Spleen (tissue), 11 donors: ENCODE results near the gene OPN1MW3. TPM values are rescaled to one million over a fixed set of nuclear protein-coding genes. Genes with fewer than 3 reads are reported as not detected.

ENCODE experiments used
- DNase-seq: peaks from one replicate; pipeline ENCODE4 v3.0.0-alpha.2; 2020
- H3K27ac ChIP-seq, 8 donors: fragments of 200-600 bp; sonication (generic) in 7 of 8; 1 replicate in 4 of 8; 2 replicates in 4 of 8; pipeline versions ENCODE4 v1.5.0 to v1.8.0; 2016 to 2021; ENCODE audit warnings: inconsistent platforms in 4 of 8, mild to moderate bottlenecking in 4 of 8, moderate library complexity in 1 of 8
- H3K27me3 ChIP-seq, 7 donors: fragments of 200-600 bp; sonication (generic) in 6 of 7; replicated peaks in 1 of 7; 1 replicate in 4 of 7; 2 replicates in 3 of 7; pipeline versions ENCODE4 v1.5.0 to v1.8.0; 2016 to 2021; ENCODE audit warnings: inconsistent platforms in 3 of 7, mild to moderate bottlenecking in 1 of 7
- H3K36me3 ChIP-seq, 6 donors: fragments of 200-600 bp; sonication (generic) in 5 of 6; 1 replicate in 4 of 6; 2 replicates in 2 of 6; pipeline versions ENCODE4 v1.5.0 to v1.8.0; 2016 to 2021; ENCODE audit warnings: inconsistent platforms in 2 of 6
- H3K4me1 ChIP-seq, 6 donors: fragments of 200-600 bp; sonication (generic) in 5 of 6; 1 replicate in 3 of 6; 2 replicates in 3 of 6; pipeline versions ENCODE4 v1.5.0 to v1.8.0; 2016 to 2021; ENCODE audit warnings: inconsistent platforms in 3 of 6
- H3K4me3 ChIP-seq, 8 donors: fragments of 200-600 bp; sonication (generic) in 7 of 8; 1 replicate in 4 of 8; 2 replicates in 4 of 8; pipeline versions ENCODE4 v1.5.0 to v1.8.0; 2016 to 2021; ENCODE audit warnings: inconsistent platforms in 4 of 8, mild to moderate bottlenecking in 4 of 8, moderate library complexity in 2 of 8
- H3K9me3 ChIP-seq, 8 donors: fragments of 200-600 bp; sonication (generic) in 7 of 8; 1 replicate in 4 of 8; 2 replicates in 4 of 8; pipeline versions ENCODE4 v1.5.0 to v1.8.0; 2016 to 2021; ENCODE audit warnings: inconsistent platforms in 4 of 8
- POLR2A ChIP-seq, 3 donors: fragments of 450-650 bp; IDR thresholded peaks; one replicate each; pipeline ENCODE4 v1.5.1; 2017; ENCODE audit warnings: antibody characterized with exemption in 3 of 3, mild to moderate bottlenecking in 1 of 3
- POLR2AphosphoS5 ChIP-seq, 3 donors: sonication (generic); formaldehyde crosslinking; IDR thresholded peaks; one replicate each; pipeline ENCODE4 v1.5.1; 2017; ENCODE audit warnings: antibody characterized with exemption in 3 of 3
- WGBS, 5 donors: extraction: QIAGEN DNeasy Blood & Tissue Kit in 3 of 5; methylation state at CpG; one replicate each; pipeline versions ENCODE4 v1.1.5 to v1.1.7; 2013 to 2018; 5-methylcytosine and 5-hydroxymethylcytosine counted together
- intact Hi-C: fragments of 100-400 bp; cut with DNase I; formaldehyde crosslinking; loops from one replicate; pipeline ENCODE4 v1.15.0; 2023; ENCODE audit warnings: low total_unique reads
- polyA plus RNA-seq, 3 donors: library from polyadenylated mRNA; stranded (reverse); fragments of 200-250 nt; gene quantifications; one replicate each; pipeline ENCODE4 v1.2.1, GENCODE V29; 2013
- total RNA-seq, 7 donors: library from RNA; depleted of rRNA in 3 of 7; stranded (reverse); fragments of >200 nt in 3 of 7; fragmentation: NEBNext Ultra II Directional in 4 of 7; extraction: Animal tissue kit (Norgen Biotek cat#: 25700) in 4 of 7; gene quantifications; one replicate each; pipeline versions ENCODE4 v1.1.0 to v1.2.1, GENCODE V29; 2016 to 2021
- TF ChIP-seq, protein P1 (sequence below), 11 experiments: fragments of 200-600 bp in 7 of 11; fragments of 450-650 bp in 4 of 11; sonication (generic) in 4 of 11; IDR thresholded peaks in 8 of 11; conservative IDR thresholded peaks in 3 of 11; 1 replicate in 7 of 11; 2 replicates in 4 of 11; pipeline versions ENCODE4 v1.4.0 to v1.8.0; 2016 to 2021; ENCODE audit warnings: antibody characterized with exemption in 11 of 11, inconsistent platforms in 4 of 11, mild to moderate bottlenecking in 1 of 11
- donor health status: healthy with polysubstance abuse.
- donor health status: DM: no; HTN: no; CAD: no; lungs with moderate emphysema.
- donor health status: DM: no; HTN: no; CAD: no.
- donor health status: Bipolar disorder and iron deficiency.
- donor health status: healthy.
- donor health status: DM: no; HTN: no; CAD: no.
- donor health status: DM: yes; HTN: yes; CAD: no.

The OPN1MW3 gene
- total and polyA plus RNA-seq, 10 donors = not detected

DNA sequence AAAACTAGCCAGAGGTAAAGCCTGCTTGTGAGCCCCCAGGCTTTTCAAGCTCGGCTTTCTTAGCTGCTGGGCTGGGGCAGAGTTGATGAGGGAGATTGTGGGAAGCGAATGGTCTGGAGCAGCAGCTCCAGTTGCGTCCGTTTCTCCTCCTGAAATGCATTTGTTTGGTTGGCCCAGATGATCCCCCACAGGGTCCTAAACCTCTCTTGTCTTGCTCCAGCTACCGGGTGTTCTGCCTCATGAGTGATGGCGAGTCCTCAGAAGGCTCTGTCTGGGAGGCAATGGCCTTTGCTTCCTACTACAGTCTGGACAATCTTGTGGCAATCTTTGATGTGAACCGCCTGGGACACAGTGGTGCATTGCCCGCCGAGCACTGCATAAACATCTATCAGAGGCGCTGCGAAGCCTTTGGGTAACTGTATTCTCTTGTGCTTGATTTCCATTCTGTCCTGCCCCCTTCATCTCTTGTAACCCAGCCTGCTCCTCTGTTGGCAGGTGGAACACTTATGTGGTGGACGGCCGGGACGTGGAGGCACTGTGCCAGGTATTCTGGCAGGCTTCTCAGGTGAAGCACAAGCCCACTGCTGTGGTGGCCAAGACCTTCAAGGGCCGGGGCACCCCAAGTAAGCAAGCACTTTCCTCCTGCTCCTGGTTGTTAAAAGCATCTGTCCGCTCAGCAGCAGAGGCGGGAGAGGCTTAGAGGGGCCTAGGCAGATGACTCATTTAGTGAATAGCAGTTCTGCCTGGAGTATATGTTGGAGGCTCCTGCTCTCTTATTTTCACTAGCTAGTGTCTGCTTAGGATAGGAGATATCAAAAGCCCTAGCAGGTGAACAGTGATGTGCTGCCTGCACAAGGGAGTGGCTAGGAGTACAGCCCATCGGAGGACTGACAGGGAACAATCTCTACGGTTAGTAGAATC, 53.5 kb downstream of the OPN1MW3 start:
- H3K36me3 ChIP-seq = no peaks in the 10 kb centered on the region
- peak overlapping the region in 3 of 8 donors; percentile 8 to 66 (median 18) for H3K27ac ChIP-seq
- no peak overlapping the region for H3K4me3 ChIP-seq
- DNase-seq = peak; percentile 64
- peaks cover 0 to 28% (median 13%) of the 10 kb centered on the region in 6 donors for H3K4me1 ChIP-seq
- TF ChIP-seq POLR2AphosphoS5 (IDR thresholded peaks at IDR 0.05) (no peak), POLR2A (IDR thresholded peaks at IDR 0.05) (no peak)
- TF ChIP-seq, protein P1, sequence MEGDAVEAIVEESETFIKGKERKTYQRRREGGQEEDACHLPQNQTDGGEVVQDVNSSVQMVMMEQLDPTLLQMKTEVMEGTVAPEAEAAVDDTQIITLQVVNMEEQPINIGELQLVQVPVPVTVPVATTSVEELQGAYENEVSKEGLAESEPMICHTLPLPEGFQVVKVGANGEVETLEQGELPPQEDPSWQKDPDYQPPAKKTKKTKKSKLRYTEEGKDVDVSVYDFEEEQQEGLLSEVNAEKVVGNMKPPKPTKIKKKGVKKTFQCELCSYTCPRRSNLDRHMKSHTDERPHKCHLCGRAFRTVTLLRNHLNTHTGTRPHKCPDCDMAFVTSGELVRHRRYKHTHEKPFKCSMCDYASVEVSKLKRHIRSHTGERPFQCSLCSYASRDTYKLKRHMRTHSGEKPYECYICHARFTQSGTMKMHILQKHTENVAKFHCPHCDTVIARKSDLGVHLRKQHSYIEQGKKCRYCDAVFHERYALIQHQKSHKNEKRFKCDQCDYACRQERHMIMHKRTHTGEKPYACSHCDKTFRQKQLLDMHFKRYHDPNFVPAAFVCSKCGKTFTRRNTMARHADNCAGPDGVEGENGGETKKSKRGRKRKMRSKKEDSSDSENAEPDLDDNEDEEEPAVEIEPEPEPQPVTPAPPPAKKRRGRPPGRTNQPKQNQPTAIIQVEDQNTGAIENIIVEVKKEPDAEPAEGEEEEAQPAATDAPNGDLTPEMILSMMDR (IDR thresholded peaks at IDR 0.05 in 8 of 11, conservative IDR thresholded peaks at IDR 0.05 in 3 of 11) = no peak
- H3K9me3 ChIP-seq = no peaks in the 10 kb centered on the region
- 77 to 87% (median 86%) methylated on average over 17 to 19 of the region's 19 CpGs for WGBS, 5 donors
- intact Hi-C loops = no loop called here
- no peaks in the 10 kb centered on the region for H3K27me3 ChIP-seq

DNA sequence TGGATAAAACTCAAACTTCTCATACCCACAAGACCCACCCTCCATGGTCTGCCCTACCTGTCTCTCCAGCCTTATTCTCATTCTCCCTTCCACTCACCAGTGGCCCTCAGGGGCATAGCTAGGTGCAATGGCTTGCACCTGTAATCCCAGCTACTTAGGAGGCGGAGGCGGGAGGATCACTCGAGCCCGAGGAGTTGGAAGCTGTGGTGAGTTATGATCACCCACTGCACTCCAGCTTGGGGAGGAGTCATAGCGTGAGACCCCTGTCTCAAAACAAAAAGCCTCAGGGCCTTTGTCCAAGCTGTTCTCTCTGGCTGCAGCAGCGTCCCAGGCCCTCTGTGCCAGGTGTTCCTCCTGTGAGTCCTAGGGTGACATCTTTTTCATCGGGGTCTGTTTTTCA, 54.7 kb downstream of the OPN1MW3 start:
- intact Hi-C loops = no loop called here
- H3K9me3 ChIP-seq = no peaks in the 10 kb centered on the region
- WGBS, 5 donors = 78 to 100% (median 94%) methylated on average over 4 to 7 of the region's 7 CpGs
- no peak overlapping the region for H3K27ac ChIP-seq
- no peaks in the 10 kb centered on the region for H3K27me3 ChIP-seq
- H3K36me3 ChIP-seq = no peaks in the 10 kb centered on the region
- TF ChIP-seq, protein P1 (IDR thresholded peaks at IDR 0.05 in 8 of 11, conservative IDR thresholded peaks at IDR 0.05 in 3 of 11) = no peak
- TF ChIP-seq POLR2A (IDR thresholded peaks at IDR 0.05) (no peak), POLR2AphosphoS5 (IDR thresholded peaks at IDR 0.05) (no peak)
- DNase-seq = peak; percentile 56
- H3K4me3 ChIP-seq = no peak overlapping the region
- H3K4me1 ChIP-seq = peaks cover 0 to 24% (median 11%) of the 10 kb centered on the region in 6 donors

DNA sequence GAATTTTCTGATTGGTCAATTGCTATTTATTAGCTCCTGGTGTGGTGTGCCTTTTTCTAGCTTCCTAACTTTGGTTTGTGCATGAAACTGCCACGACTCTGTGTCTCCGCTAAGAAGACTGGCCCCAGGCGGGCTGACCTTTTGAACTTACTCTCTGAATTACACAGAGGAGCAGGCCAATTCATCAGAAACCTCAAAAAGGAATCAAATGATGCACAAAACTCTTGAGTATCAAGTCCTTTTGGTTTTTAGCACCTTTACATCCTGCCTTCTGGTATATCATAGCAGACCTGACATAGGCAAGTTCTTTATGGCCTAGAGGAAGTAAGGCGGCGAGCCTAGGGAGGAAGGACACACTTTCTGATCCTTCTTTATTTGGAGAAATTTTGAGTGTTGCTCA, 55.8 kb downstream of the OPN1MW3 start:
- Histone ChIP-seq H3K27ac (peak overlapping the region in 3 of 8 donors; percentile 23 to 43 (median 28)), H3K4me3 (no peak overlapping the region), H3K4me1 (peaks cover 0 to 26% (median 8%) of the 10 kb centered on the region in 6 donors), H3K9me3 (no peaks in the 10 kb centered on the region), H3K27me3 (peaks cover 0 to 6% (median 0%) of the 10 kb centered on the region in 7 donors), H3K36me3 (no peaks in the 10 kb centered on the region)
- TF ChIP-seq, protein P1 (IDR thresholded peaks at IDR 0.05 in 8 of 11, conservative IDR thresholded peaks at IDR 0.05 in 3 of 11) = no peak
- TF ChIP-seq POLR2A (IDR thresholded peaks at IDR 0.05) = no peak
- TF ChIP-seq POLR2AphosphoS5 (IDR thresholded peaks at IDR 0.05) = no peak
- DNase-seq = peak; percentile 28
- intact Hi-C loops = no loop called here
- WGBS, 5 donors = 50 to 68% (median 62%) methylated on average over 5 of the region's 5 CpGs

DNA sequence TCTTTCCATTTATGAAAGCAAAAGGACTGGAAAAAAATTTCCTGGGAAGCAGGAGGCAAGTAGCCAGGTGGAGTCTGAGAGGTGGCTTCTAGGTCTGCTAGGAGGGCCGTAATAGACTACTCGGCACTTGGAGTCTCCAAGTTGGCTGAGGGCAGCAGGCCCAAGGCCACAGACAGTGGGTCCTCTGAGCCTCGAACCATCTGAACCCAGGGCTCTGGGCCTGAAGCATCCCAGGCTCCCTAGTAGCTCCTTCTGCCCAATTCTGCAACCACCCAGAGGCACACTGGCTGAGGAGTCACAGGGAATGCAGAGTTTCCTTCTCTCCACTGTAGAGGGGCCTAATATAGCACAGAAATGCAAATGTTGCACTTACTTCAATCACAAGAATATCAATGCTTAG, 58.0 kb downstream of the OPN1MW3 start:
- no peaks in the 10 kb centered on the region for H3K9me3 ChIP-seq
- no peak overlapping the region for H3K4me3 ChIP-seq
- H3K27me3 ChIP-seq = peaks cover 0 to 7% (median 0%) of the 10 kb centered on the region in 7 donors
- intact Hi-C loops = no loop called here
- TF ChIP-seq, protein P1 (IDR thresholded peaks at IDR 0.05 in 8 of 11, conservative IDR thresholded peaks at IDR 0.05 in 3 of 11) = no peak
- TF ChIP-seq POLR2AphosphoS5 (IDR thresholded peaks at IDR 0.05) = no peak
- TF ChIP-seq POLR2A (IDR thresholded peaks at IDR 0.05) = no peak
- H3K36me3 ChIP-seq = no peaks in the 10 kb centered on the region
- H3K27ac ChIP-seq = no peak overlapping the region
- H3K4me1 ChIP-seq = peaks cover 0 to 15% (median 0%) of the 10 kb centered on the region in 6 donors
- 79 to 92% (median 86%) methylated on average over 3 of the region's 3 CpGs; no CpG with 5 or more reads in 1 of the 5 donors for WGBS, 5 donors
- DNase-seq = peak; percentile 52
